ENCODE data around the gene SLC2A11. TPM values are rescaled to one million over a fixed set of nuclear protein-coding genes. Genes with fewer than 3 reads are reported as not detected.

Gene SLC2A11
- total and polyA plus RNA-seq, 10 of the 15 experiments (the other 5 are each of a cell fraction or from before 2014, with no cell fraction given), result 0.98 to 18.3 (median 8.6) TPM

GRCh38 chr22:23913306-23913660, 55.6 kb downstream of the SLC2A11 start:
- ChIA-PET RAD21 (ENCODE audit: unreplicated experiment) (interaction anchor here (1.0 to 2.5 kb wide), 5 partner anchors 19 to 99 kb away, joined by 3 to 16 read pairs (median 4); partner anchors contain the start of genes CABIN1, MIF and SLC2A11), CTCF (interaction anchor here (0.7 to 6.2 kb wide), 4 partner anchors 17 to 56 kb away, joined by 3 to 37 read pairs (median 4); partner anchors contain the start of genes MIF and SLC2A11), POLR2A (interaction anchor here (0.5 to 2.4 kb wide), 12 partner anchors 9 to 843 kb away, joined by 3 to 29 read pairs (median 4); partner anchors contain the start of genes MIF and SLC2A11), SMC1A (ENCODE audit: uncharacterized antibody, unreplicated experiment) (interaction anchor here (1.1 to 2.2 kb wide), 3 partner anchors 19 to 334 kb away, joined by 3 to 14 read pairs (median 5); partner anchors contain the start of genes MIF and SLC2A11)
- in situ Hi-C loops (cut with MboI) (no loop called here), intact Hi-C loops (cut with micrococcal nuclease; ENCODE audit: unreplicated experiment) (no loop called here)
- peak overlapping the region; percentile 42; the same call in 1 of the 2 replicates for H2AFZ ChIP-seq (ENCODE audit: control insufficient read depth, low read depth, low read length)
- H3K36me3 ChIP-seq (ENCODE audit: control insufficient read depth in 2 of 2, insufficient read depth in 2 of 2, low read length in 1 of 2), result peaks cover 0 to 4% of the 10 kb centered on the region in 2 experiments; a peak in 1 of 4 replicates
- peaks cover 7% of the 10 kb centered on the region for H3K79me2 ChIP-seq (ENCODE audit: control insufficient read depth, insufficient read depth, low read length)
- peak overlapping the region; percentile 99 for H3K27ac ChIP-seq (ENCODE audit: control insufficient read depth, insufficient read depth)
- peak overlapping the region; percentile 79 for H3K4me2 ChIP-seq (ENCODE audit: control insufficient read depth, insufficient read depth)
- H3K4me1 ChIP-seq (ENCODE audit: control insufficient read depth, insufficient read depth, low read length), result peaks cover 2% of the 10 kb centered on the region; the same call in 1 of the 2 replicates
- peak overlapping the region; percentile 96 for H3K9ac ChIP-seq (ENCODE audit: control insufficient read depth, insufficient read depth, low read length)
- DNase-seq (ENCODE audit: low read depth, low spot score), result no peak
- ATAC-seq, result peak; percentile 21
- no peaks in the 10 kb centered on the region for H4K20me1 ChIP-seq (ENCODE audit: control insufficient read depth, insufficient read depth)
- no peaks in the 10 kb centered on the region for H3K9me3 ChIP-seq (replicated peaks; ENCODE audit: control insufficient read depth, insufficient read depth, low read length)
- H3K27me3 ChIP-seq (replicated peaks in 1 of 2; ENCODE audit: control insufficient read depth in 2 of 2, insufficient read depth in 2 of 2, low read length in 1 of 2), result no peaks in the 10 kb centered on the region
- no TSS peak for BruUV-seq (replicated peaks)
- peak overlapping the region; percentile 73 for H3K4me3 ChIP-seq
- peak; percentile 66 for FAIRE-seq
- WGBS (ENCODE audit: insufficient coverage, insufficient replicate concordance, low lambda C conversion rate, missing lambda C conversion rate), result 6% methylated on average over 1 of the region's 1 CpG
- TF ChIP-seq PAX8 (IDR thresholded peaks at IDR 0.05), result no peak
- TF ChIP-seq E4F1 (IDR thresholded peaks at IDR 0.05; ENCODE audit: borderline replicate concordance, partially characterized antibody), result no peak
- TF ChIP-seq JUND (IDR thresholded peaks at IDR 0.05; ENCODE audit: low read depth, low read length), result no peak
- no peak for TF ChIP-seq MYB (IDR thresholded peaks at IDR 0.05; ENCODE audit: borderline replicate concordance, low read depth, low read length)
- no peak for TF ChIP-seq CEBPZ (IDR thresholded peaks at IDR 0.05; ENCODE audit: low read depth, low read length)
- TF ChIP-seq SRF (IDR thresholded peaks at IDR 0.05; ENCODE audit: low read depth in 2 of 2, low read length in 2 of 2), result no peak
- peak; percentile 67; the same call in 1 of the 2 replicates for TF ChIP-seq EED (IDR thresholded peaks at IDR 0.05; ENCODE audit: low read depth)
- no peak for TF ChIP-seq SMARCA5 (IDR thresholded peaks at IDR 0.05)
- TF ChIP-seq RELA (IDR thresholded peaks at IDR 0.05; ENCODE audit: borderline replicate concordance, partially characterized antibody), result no peak
- TF ChIP-seq YY1 (IDR thresholded peaks at IDR 0.05; ENCODE audit: low read depth, low read length), result no peak
- TF ChIP-seq SKIL (IDR thresholded peaks at IDR 0.05; ENCODE audit: low read depth, poor library complexity, severe bottlenecking), result no peak
- TF ChIP-seq SMAD5 (IDR thresholded peaks at IDR 0.05; ENCODE audit: low read depth), result no peak
- TF ChIP-seq BCL11A (IDR thresholded peaks at IDR 0.05; ENCODE audit: low read depth, low read length), result no peak
- TF ChIP-seq ETV6 (conservative IDR thresholded peaks at IDR 0.05 in 1 of 2, IDR thresholded peaks at IDR 0.05 in 1 of 2; ENCODE audit: borderline replicate concordance in 1 of 2, low read depth in 1 of 2), result peak in 1 of 2 experiments; percentile 91; a peak in 2 of 4 replicates
- TF ChIP-seq MEF2A (IDR thresholded peaks at IDR 0.05; ENCODE audit: insufficient read depth, low read depth, low read length), result no peak
- TF ChIP-seq SUPT20H (IDR thresholded peaks at IDR 0.05; ENCODE audit: borderline replicate concordance, control insufficient read depth, low read depth, low read length), result no peak

All from GM12878 (cell line).